SU-DHL-6 (cell line): Measurements from ENCODE around the gene MEX3D.

Source experiments
- H2AFZ ChIP-seq: fragments of 200-600 bp; sonication (generic); 2 replicates; pipeline ENCODE4 v1.6.1; 2014; ENCODE audit warnings: low read depth, mild to moderate bottlenecking, moderate library complexity, mixed read lengths, antibody characterized with exemption, low read length; ENCODE audit not compliant: severe bottlenecking
- H3F3A ChIP-seq: fragments of 200-600 bp; shearing (Covaris generic); 2 replicates; pipeline ENCODE4 v1.6.0; 2016; ENCODE audit warnings: antibody characterized with exemption, mild to moderate bottlenecking; ENCODE audit not compliant: insufficient read depth
- H3K27ac ChIP-seq: fragments of 200-600 bp; sonication (generic); 2 replicates; pipeline ENCODE4 v1.5.1; 2016; ENCODE audit warnings: low read depth, mild to moderate bottlenecking, low read length, moderate library complexity, mixed read lengths
- H3K27me3 ChIP-seq: fragments of 200-600 bp; sonication (generic), shearing (Covaris generic); 2 replicates; pipeline ENCODE4 v1.6.0; 2014; ENCODE audit warnings: mild to moderate bottlenecking, low read length
- H3K36me3 ChIP-seq: fragments of 200-600 bp; sonication (generic); 2 replicates; pipeline ENCODE4 v1.6.1; 2014; ENCODE audit warnings: mild to moderate bottlenecking, low read length, mixed read lengths
- H3K4me2 ChIP-seq: fragments of 300-600, 200-600 bp; shearing (Covaris generic), sonication (generic); 2 replicates; pipeline ENCODE4 v1.6.0; 2014; ENCODE audit warnings: low read length, low read depth, mild to moderate bottlenecking; ENCODE audit not compliant: poor library complexity, severe bottlenecking
- H3K4me3 ChIP-seq: fragments of 200-600 bp; sonication (generic); 2 replicates; pipeline ENCODE4 v1.5.1; 2014; ENCODE audit warnings: antibody characterized with exemption, low read length, mild to moderate bottlenecking, mixed read lengths; ENCODE audit not compliant: insufficient read depth, poor library complexity, severe bottlenecking
- H3K79me2 ChIP-seq: fragments of 200-600 bp; sonication (generic); 2 replicates; pipeline ENCODE4 v1.6.1; 2014; ENCODE audit warnings: mild to moderate bottlenecking, low read length, moderate library complexity; ENCODE audit not compliant: insufficient read depth
- H3K9ac ChIP-seq: fragments of 200-600 bp; sonication (generic); 2 replicates; pipeline ENCODE4 v1.7.0; 2014; ENCODE audit warnings: mild to moderate bottlenecking, low read length
- H3K9me2 ChIP-seq: fragments of 200-600 bp; sonication (generic); replicated peaks from 2 replicates; pipeline ENCODE4 v1.6.1; 2014; ENCODE audit warnings: low read length; ENCODE audit not compliant: insufficient read depth
- H3K9me3 ChIP-seq: fragments of 200-600 bp; sonication (generic); 2 replicates; pipeline ENCODE4 v1.6.1; 2014; ENCODE audit warnings: low read length, mixed read lengths; ENCODE audit not compliant: insufficient read depth
- H4K20me1 ChIP-seq: fragments of 200-600 bp; sonication (generic); 2 replicates; pipeline ENCODE4 v1.6.1; 2014; ENCODE audit warnings: low read depth, mild to moderate bottlenecking, antibody characterized with exemption, low read length, moderate library complexity, mixed read lengths
- CTCF ChIP-seq: fragments of 200-600 bp; sonication (generic); IDR thresholded peaks from one replicate; pipeline ENCODE4 v1.5.1; 2017; ENCODE audit warnings: antibody characterized with exemption, mild to moderate bottlenecking, low read length, moderate library complexity; ENCODE audit not compliant: insufficient read depth, poor library complexity, severe bottlenecking
- EZH2phosphoT487 ChIP-seq: fragments of 200-600 bp; sonication (generic), shearing (Covaris generic); conservative IDR thresholded peaks from 2 replicates; pipeline ENCODE4 v1.6.1; 2018; ENCODE audit warnings: mild to moderate bottlenecking, antibody characterized with exemption, low read length, moderate library complexity, mixed read lengths

Gene MEX3D

GRCh38 chr19:1513499-1514294, 54.4 kb downstream of the MEX3D start:
- no peaks in the 10 kb centered on the region for H4K20me1 ChIP-seq
- no peaks in the 10 kb centered on the region for H3K36me3 ChIP-seq
- no peak overlapping the region for H3K9ac ChIP-seq
- no peaks in the 10 kb centered on the region for H3K27me3 ChIP-seq
- H3K27ac ChIP-seq = no peak overlapping the region
- H3F3A ChIP-seq = no peaks in the 10 kb centered on the region
- no peaks in the 10 kb centered on the region for H3K79me2 ChIP-seq
- no peak overlapping the region for H3K4me3 ChIP-seq
- peak overlapping the region; percentile 18 for H3K4me2 ChIP-seq
- TF ChIP-seq EZH2phosphoT487 = no peak
- TF ChIP-seq CTCF = peak; percentile 37
- no peaks in the 10 kb centered on the region for H3K9me3 ChIP-seq
- H3K9me2 ChIP-seq = no peaks in the 10 kb centered on the region
- no peak overlapping the region for H2AFZ ChIP-seq

GRCh38 chr19:1512671-1513498, 55.2 kb downstream of the MEX3D start, which contains the start of gene ADAMTSL5:
Gene ADAMTSL5 (minus strand): TSS chr19:1513019. CDS start chr19:1510943, 2,076 bp downstream.
- no peak within 1 kb of the TSS for H2AFZ ChIP-seq
- no peak for TF ChIP-seq EZH2phosphoT487
- no peak for TF ChIP-seq CTCF
- no peaks in the 10 kb centered on the region for H3K79me2 ChIP-seq
- no peaks in the 10 kb centered on the region for H3K36me3 ChIP-seq
- H3F3A ChIP-seq = no peaks in the 10 kb centered on the region
- H3K9me2 ChIP-seq = no peaks in the 10 kb centered on the region
- H3K4me2 ChIP-seq = peak within 1 kb of the TSS; percentile 50
- H3K9ac ChIP-seq = peak within 1 kb of the TSS; percentile 38; the same call in 1 of the 2 replicates
- peak within 1 kb of the TSS; percentile 47 for H3K4me3 ChIP-seq
- H3K27me3 ChIP-seq = no peaks in the 10 kb centered on the region
- H4K20me1 ChIP-seq = no peaks in the 10 kb centered on the region
- H3K9me3 ChIP-seq = no peaks in the 10 kb centered on the region
- no peak within 1 kb of the TSS for H3K27ac ChIP-seq

- TF ChIP-seq EZH2phosphoT487 = no peak
- TF ChIP-seq CTCF = no peak
- H3K79me2 ChIP-seq = no peaks in the 10 kb centered on the region
- no peak overlapping the region for H2AFZ ChIP-seq
- no peaks in the 10 kb centered on the region for H3F3A ChIP-seq
- no peaks in the 10 kb centered on the region for H3K36me3 ChIP-seq
- H3K9ac ChIP-seq = no peak overlapping the region
- H3K27ac ChIP-seq = no peak overlapping the region
- no peaks in the 10 kb centered on the region for H3K27me3 ChIP-seq
- no peaks in the 10 kb centered on the region for H3K9me3 ChIP-seq
- H3K9me2 ChIP-seq = no peaks in the 10 kb centered on the region
- no peak overlapping the region for H3K4me2 ChIP-seq
- no peak overlapping the region for H3K4me3 ChIP-seq
- H4K20me1 ChIP-seq = no peaks in the 10 kb centered on the region
Measured at GRCh38 chr19:1511318-1512317, 56.5 kb downstream of the MEX3D start.
